Progenitor cell of endocrine pancreas (in vitro differentiated cells): ENCODE results near the gene BPIFA3. TPM values are rescaled to one million over a fixed set of nuclear protein-coding genes. Genes with fewer than 3 reads are reported as not detected.
A peak's percentile ranks its signal among the peaks of the same experiment; 100 is the strongest.

Experiments used
- DNase-seq: peaks from one replicate; pipeline ENCODE4 v3.0.0; 2021; ENCODE audit warnings: low spot score; ENCODE audit not compliant: unreplicated experiment
- H3K27ac Mint-ChIP-seq: 2 replicates; pipeline ENCODE4 v1.8.0; 2021; ENCODE audit warnings: mild to moderate bottlenecking, moderate library complexity, mixed read lengths
- H3K27me3 Mint-ChIP-seq: 2 replicates; pipeline ENCODE4 v1.8.0; 2021; ENCODE audit warnings: mixed read lengths
- H3K36me3 Mint-ChIP-seq: 2 replicates; pipeline ENCODE4 v1.8.0; 2022; ENCODE audit warnings: mixed read lengths; ENCODE audit not compliant: insufficient read depth
- H3K4me1 Mint-ChIP-seq: 2 replicates; pipeline ENCODE4 v1.8.0; 2021; ENCODE audit warnings: low read depth, mixed read lengths
- H3K4me3 Mint-ChIP-seq: 2 replicates; pipeline ENCODE4 v1.8.0; 2021; ENCODE audit warnings: low read depth, mild to moderate bottlenecking, moderate library complexity, mixed read lengths
- H3K9me3 Mint-ChIP-seq: 2 replicates; pipeline ENCODE4 v1.8.0; 2021; ENCODE audit warnings: low read depth, mixed read lengths
- CTCF ChIP-seq: fragments of 200-600 bp; sonication (generic); IDR thresholded peaks from one replicate; pipeline ENCODE4 v1.5.0; 2021; ENCODE audit warnings: antibody characterized with exemption, mild to moderate bottlenecking; ENCODE audit not compliant: unreplicated experiment
- total RNA-seq: library from RNA; stranded (reverse); gene quantifications from 2 replicates; pipeline ENCODE4 v1.2.1, GENCODE V29; 2021

The BPIFA3 gene
- total RNA-seq, 1 donor from 2014 or later: not detected

GRCh38 chr20:33232486-33233072, 15.4 kb downstream of the BPIFA3 start:
- no peak for DNase-seq
- Mint-ChIP-seq H3K27me3 (peaks cover 71% of the 10 kb centered on the region), H3K9me3 (no peaks in the 10 kb centered on the region), H3K36me3 (no peaks in the 10 kb centered on the region), H3K4me3 (no peak overlapping the region), H3K4me1 (no peaks in the 10 kb centered on the region), H3K27ac (no peak overlapping the region)
- TF ChIP-seq CTCF: no peak

- H3K27ac Mint-ChIP-seq: no peak overlapping the region
- H3K4me3 Mint-ChIP-seq: no peak overlapping the region
- H3K36me3 Mint-ChIP-seq: no peaks in the 10 kb centered on the region
- DNase-seq: no peak
- no peaks in the 10 kb centered on the region for H3K9me3 Mint-ChIP-seq
- H3K4me1 Mint-ChIP-seq: no peaks in the 10 kb centered on the region
- TF ChIP-seq CTCF: peak; percentile 43
- peaks cover 65% of the 10 kb centered on the region for H3K27me3 Mint-ChIP-seq
Measured at GRCh38 chr20:33233129-33233774, 16.1 kb downstream of the BPIFA3 start.

- no peak overlapping the region for H3K4me3 Mint-ChIP-seq
- H3K27ac Mint-ChIP-seq: no peak overlapping the region
- no peak for DNase-seq
- no peaks in the 10 kb centered on the region for H3K36me3 Mint-ChIP-seq
- peaks cover 63% of the 10 kb centered on the region for H3K27me3 Mint-ChIP-seq
- no peaks in the 10 kb centered on the region for H3K4me1 Mint-ChIP-seq
- TF ChIP-seq CTCF: no peak
- no peaks in the 10 kb centered on the region for H3K9me3 Mint-ChIP-seq
Measured at GRCh38 chr20:33234050-33234449, 16.9 kb downstream of the BPIFA3 start.

- no peak for DNase-seq
- no peak for TF ChIP-seq CTCF
- H3K4me1 Mint-ChIP-seq: no peaks in the 10 kb centered on the region
- H3K4me3 Mint-ChIP-seq: no peak within 1 kb of the TSS
- no peaks in the 10 kb centered on the region for H3K36me3 Mint-ChIP-seq
- H3K9me3 Mint-ChIP-seq: no peaks in the 10 kb centered on the region
- no peak within 1 kb of the TSS for H3K27ac Mint-ChIP-seq
- H3K27me3 Mint-ChIP-seq: peaks cover 64% of the 10 kb centered on the region
Measured at GRCh38 chr20:33235696-33236095, 18.5 kb downstream of the BPIFA3 start, which contains the start of gene BPIFA1. Gene BPIFA1 (plus strand): TSS chr20:33235996. CDS start chr20:33237712, 1,716 bp downstream.

GRCh38 chr20:33236351-33236750, 19.2 kb downstream of the BPIFA3 start:
- H3K27ac Mint-ChIP-seq: no peak overlapping the region
- DNase-seq: no peak
- H3K27me3 Mint-ChIP-seq: peaks cover 58% of the 10 kb centered on the region
- H3K4me1 Mint-ChIP-seq: no peaks in the 10 kb centered on the region
- H3K9me3 Mint-ChIP-seq: no peaks in the 10 kb centered on the region
- no peak overlapping the region for H3K4me3 Mint-ChIP-seq
- H3K36me3 Mint-ChIP-seq: no peaks in the 10 kb centered on the region
- TF ChIP-seq CTCF: no peak
